ENCODE data around the gene RIC1. TPM values are rescaled to one million over a fixed set of nuclear protein-coding genes. Genes with fewer than 3 reads are reported as not detected.
A peak's percentile ranks its signal among the peaks of the same experiment; 100 is the strongest.

RIC1 gene
- total RNA-seq, 1 experiment from 2014 or later = 25.5 TPM

- Histone ChIP-seq H3K4me2 (ENCODE audit: low read length) (no peak overlapping the region), H3K36me3 (ENCODE audit: control insufficient read depth in 1 of 2, insufficient read depth in 2 of 2, low read length in 2 of 2) (peaks cover 3 to 16% of the 10 kb centered on the region in 2 experiments; a peak in 3 of 4 replicates), H3K79me2 (ENCODE audit: insufficient read depth, low read length) (0 out of 2 replicates have a peak, but pooled peaks cover 4% of the 10 kb centered on the region), H3K9me2 (ENCODE audit: insufficient read depth) (no peaks in the 10 kb centered on the region), H3K4me1 (ENCODE audit: control insufficient read depth in 1 of 2, insufficient read depth in 2 of 2, low read length in 2 of 2) (no peaks in the 10 kb centered on the region), H2AFZ (ENCODE audit: low read depth, low read length, poor library complexity, severe bottlenecking) (no peak overlapping the region), H3K4me3 (replicated peaks in 1 of 2; ENCODE audit: low read depth in 1 of 2, low read length in 2 of 2) (no peak overlapping the region), H3K27ac (ENCODE audit: low read depth, low read length) (no peak overlapping the region), H4K20me1 (ENCODE audit: insufficient read depth) (peaks cover 4% of the 10 kb centered on the region; the same call in 1 of the 2 replicates), H3K9me3 (ENCODE audit: control insufficient read depth in 1 of 2, insufficient read depth in 1 of 2, low read depth in 1 of 2, low read length in 2 of 2) (0 out of 4 replicates have a peak, but pooled peaks cover 0 to 5% of the 10 kb centered on the region in 2 experiments), H3K27me3 (ENCODE audit: insufficient read depth, low read length) (no peaks in the 10 kb centered on the region), H3K9ac (ENCODE audit: low read length) (no peak overlapping the region)
- CTCF ChIA-PET = interaction anchor here (0.8 kb wide), 1 partner anchor 82 kb away, joined by 3 read pairs; no protein-coding TSS in a partner anchor
- POLR2A ChIA-PET = no interaction called here
- DNase-seq (ENCODE audit: low read depth, low spot score) (peak; percentile 27), ATAC-seq (peak; percentile 72)
- intact Hi-C loops (cut with micrococcal nuclease) = loop anchor here (1.0 to 10.0 kb wide), 4 partner anchors 86 to 530 kb away; partner anchors contain the start of genes CD274, INSL6 and RIC1
- peak; percentile 48 to 67 (median 64); a peak in 5 of 6 replicates for TF ChIP-seq CTCF (IDR thresholded peaks at IDR 0.05 in 2 of 3, conservative IDR thresholded peaks at IDR 0.05 in 1 of 3; ENCODE audit: borderline replicate concordance in 1 of 3, insufficient read depth in 1 of 3, low read depth in 2 of 3, low read length in 2 of 3)
- TF ChIP-seq, protein P1, sequence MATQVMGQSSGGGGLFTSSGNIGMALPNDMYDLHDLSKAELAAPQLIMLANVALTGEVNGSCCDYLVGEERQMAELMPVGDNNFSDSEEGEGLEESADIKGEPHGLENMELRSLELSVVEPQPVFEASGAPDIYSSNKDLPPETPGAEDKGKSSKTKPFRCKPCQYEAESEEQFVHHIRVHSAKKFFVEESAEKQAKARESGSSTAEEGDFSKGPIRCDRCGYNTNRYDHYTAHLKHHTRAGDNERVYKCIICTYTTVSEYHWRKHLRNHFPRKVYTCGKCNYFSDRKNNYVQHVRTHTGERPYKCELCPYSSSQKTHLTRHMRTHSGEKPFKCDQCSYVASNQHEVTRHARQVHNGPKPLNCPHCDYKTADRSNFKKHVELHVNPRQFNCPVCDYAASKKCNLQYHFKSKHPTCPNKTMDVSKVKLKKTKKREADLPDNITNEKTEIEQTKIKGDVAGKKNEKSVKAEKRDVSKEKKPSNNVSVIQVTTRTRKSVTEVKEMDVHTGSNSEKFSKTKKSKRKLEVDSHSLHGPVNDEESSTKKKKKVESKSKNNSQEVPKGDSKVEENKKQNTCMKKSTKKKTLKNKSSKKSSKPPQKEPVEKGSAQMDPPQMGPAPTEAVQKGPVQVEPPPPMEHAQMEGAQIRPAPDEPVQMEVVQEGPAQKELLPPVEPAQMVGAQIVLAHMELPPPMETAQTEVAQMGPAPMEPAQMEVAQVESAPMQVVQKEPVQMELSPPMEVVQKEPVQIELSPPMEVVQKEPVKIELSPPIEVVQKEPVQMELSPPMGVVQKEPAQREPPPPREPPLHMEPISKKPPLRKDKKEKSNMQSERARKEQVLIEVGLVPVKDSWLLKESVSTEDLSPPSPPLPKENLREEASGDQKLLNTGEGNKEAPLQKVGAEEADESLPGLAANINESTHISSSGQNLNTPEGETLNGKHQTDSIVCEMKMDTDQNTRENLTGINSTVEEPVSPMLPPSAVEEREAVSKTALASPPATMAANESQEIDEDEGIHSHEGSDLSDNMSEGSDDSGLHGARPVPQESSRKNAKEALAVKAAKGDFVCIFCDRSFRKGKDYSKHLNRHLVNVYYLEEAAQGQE (IDR thresholded peaks at IDR 0.05; ENCODE audit: low read depth) = no peak
- TF ChIP-seq RAD21 (IDR thresholded peaks at IDR 0.05; ENCODE audit: low read depth) = peak; percentile 73
- no TSS peak for BruUV-seq (replicated peaks)
- RAD21 ChIA-PET (ENCODE audit: low non-redundant PET in 1 of 2, low total read pairs in 2 of 2, uncharacterized antibody in 2 of 2, unreplicated experiment in 2 of 2) = no interaction called here
These were observed 85.8 kb downstream of the RIC1 start for GRCh38 chr9:5714501-5715401.

Measured in HCT116 (cell line).